Frontal cortex (tissue), 4 donors: ENCODE data around the gene FOXK1. TPM values are rescaled to one million over a fixed set of nuclear protein-coding genes. Genes with fewer than 3 reads are reported as not detected.
A peak's percentile ranks its signal among the peaks of the same experiment; 100 is the strongest.
"Not testable (repeated sequence)": the region's sequence is repeated elsewhere in the genome, so short reads cannot be mapped to it uniquely, and the experiment has no call there.

Experiments
- DNase-seq, 2 donors: peaks; one replicate each; pipeline ENCODE4 v3.0.0; 2012; ENCODE audit warnings: low spot score in 2 of 2
- FAIRE-seq: peaks from 2 replicates; lab custom pipeline; 2012; peaks lifted over from hg19 to GRCh38; lab: Jason Lieb, UNC
- total RNA-seq: library from RNA; depleted of rRNA; stranded (reverse); fragments of >200 nt; gene quantifications from one replicate; pipeline ENCODE4 v1.2.3, GENCODE V29; 2014
- donor health status: control.
- donor health status: control.
- donor health status: control.

FOXK1 gene
- total RNA-seq, 1 donor from 2014 or later = 17.5 TPM

DNA sequence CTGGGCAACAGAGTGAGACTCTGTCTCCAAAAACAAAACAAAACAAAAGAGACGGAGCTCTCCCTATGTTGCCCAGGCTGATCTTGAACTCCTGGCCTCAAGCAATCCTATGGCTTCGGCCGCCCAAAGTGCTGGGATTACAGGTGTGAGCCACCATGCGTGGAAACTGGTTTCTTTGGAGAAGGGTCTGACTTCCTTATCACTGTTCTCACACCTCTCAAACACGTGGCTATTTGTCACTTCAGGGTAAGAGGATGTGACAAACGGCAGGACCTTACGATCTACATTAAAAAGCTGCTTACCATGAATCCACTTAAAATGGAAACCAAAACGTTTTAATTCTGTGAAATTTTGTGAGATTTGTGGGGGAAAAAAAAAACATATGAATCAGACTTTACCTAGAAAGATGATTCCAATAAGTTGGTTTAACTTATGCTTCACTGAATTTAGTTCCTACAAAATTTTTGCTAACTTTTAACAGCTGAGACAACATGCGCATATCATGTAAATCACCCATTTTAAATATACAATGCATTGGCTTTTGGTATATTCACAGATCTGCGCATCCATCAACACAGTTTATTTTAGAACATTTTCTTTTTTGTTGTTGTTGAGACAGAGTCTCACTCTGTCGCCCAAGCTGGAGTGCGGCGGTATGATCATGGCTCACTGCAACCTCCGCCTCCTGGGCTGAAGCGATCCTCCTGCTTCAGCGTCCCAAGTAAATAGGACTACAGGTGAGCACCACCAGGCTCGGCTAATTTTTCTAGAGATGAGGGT, 18.7 kb upstream of the FOXK1 start:
- FAIRE-seq (no peak), DNase-seq (no peak)

DNA sequence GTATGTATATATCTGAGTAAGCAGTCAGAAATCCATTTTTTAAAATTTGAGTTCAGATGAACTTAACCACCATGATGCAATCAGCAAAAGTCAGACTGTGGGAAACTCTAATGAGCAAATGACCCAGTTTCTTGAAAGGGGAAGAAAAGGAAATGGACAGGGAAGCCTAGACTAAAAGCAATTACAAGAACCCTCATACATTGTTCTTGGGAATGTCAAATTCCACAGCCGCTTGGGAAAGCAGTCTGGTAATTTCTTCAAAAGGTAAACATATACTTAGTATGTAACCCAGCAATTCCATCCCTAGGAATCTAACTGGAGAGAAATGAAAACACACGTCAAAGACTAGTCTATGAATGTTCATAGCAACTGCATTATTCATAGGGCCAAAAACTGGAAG, 16.4 kb upstream of the FOXK1 start:
- no peak for FAIRE-seq

DNA sequence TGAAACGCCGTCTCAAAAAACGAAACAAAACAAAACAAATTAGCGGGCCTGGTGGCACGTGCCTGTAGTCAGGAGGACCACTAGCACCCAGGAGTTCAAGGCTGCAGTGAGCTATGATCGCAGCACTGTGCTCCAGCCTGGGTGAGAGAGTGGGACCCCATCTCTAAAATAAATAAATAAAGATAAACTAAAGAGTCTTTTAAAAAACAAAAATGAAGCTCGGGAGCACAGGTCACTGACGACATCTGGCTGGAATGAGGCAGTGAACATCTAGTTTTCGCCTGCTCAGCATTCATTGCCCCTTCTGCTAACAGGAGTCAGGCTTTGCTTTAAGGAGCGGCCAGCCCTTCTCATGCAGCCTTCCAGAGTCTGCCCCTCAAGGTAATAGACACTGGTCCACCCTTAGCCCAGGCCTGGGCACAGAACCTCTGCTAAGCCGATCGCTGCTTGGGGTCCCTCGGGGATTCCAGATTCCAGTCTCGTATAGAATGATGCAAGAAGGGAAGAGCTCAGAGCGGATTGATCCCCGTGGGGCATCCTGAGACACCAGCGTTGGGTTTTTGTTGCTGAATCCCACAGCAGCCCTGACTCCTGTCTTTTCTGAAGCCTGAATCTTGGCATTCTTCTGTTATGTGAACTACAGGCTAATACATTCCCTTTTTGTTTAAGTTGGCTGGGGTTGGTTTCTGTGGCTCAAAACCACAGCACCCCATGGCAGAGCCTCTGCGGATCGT, 14.2 kb upstream of the FOXK1 start:
- FAIRE-seq (no peak), DNase-seq (no peak)

More for the DNA sequence above, 16.4 kb upstream of the FOXK1 start:
- no peak for DNase-seq

DNA sequence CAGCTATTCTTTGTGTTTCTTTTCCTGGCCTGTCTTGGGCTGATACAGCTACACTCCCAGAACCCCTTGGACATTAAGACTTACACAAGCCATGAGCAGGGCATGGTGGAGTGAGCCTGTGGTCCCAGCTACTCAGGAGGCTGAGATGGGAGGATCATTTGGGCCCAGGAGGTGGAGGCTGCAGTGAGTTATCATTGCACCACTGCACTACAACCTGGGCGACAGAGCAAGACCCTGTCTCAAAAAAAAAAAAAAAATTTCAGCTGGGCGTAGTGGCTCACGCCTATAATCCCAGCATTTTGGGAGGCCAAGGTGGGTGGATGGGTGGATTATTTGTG, 13.6 kb upstream of the FOXK1 start:
- FAIRE-seq (no peak), DNase-seq (no peak)

DNA sequence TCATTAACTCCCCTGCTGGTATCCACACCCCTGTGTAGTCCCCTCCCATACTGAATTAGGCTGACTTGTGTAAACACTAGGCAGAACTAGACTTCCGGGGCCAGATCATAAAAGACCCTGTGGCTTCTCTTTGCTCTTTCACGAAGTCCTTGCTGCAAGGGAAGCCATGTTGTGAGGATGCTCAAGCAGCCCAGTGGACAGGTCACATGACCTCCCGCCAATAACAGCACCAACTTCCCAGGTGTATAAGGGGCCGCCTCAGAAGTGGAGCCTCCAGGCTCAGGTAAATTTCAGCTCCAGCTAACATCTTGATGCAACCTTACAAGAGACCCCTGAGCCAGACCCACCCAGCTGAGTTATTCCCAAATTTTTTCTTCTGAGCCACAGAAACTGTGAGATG, 11.3 kb upstream of the FOXK1 start:
- no peak for DNase-seq
- no peak for FAIRE-seq

DNA sequence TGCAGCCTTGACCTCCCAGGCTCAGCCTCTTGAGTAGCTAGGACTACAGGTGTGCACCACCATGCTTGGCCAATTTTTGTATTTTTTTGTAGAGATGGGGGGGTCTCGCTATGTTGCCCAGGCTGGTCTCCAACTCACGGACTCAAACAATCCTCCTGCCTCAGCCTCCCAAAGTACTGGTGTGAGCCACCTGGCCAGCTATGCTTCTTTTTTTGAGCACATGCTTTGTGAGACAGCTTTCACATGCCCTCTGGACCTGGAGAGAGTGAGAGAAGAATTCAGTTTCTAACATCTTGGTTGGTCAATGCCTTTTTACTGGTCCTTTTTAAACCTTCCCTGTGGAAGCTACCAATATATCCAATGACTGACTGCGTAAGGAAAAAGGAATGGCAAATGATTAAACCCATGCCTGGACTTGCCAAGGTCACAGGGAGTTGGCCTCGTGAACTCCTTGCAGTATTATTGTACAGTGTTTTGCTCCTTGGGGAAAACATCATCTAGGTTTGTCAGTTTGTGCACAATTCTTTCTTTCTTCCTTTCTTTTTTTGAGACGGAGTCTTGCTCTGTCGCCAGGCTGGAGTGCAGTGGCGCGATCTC, 6.2 kb upstream of the FOXK1 start:
- DNase-seq = no peak

DNA sequence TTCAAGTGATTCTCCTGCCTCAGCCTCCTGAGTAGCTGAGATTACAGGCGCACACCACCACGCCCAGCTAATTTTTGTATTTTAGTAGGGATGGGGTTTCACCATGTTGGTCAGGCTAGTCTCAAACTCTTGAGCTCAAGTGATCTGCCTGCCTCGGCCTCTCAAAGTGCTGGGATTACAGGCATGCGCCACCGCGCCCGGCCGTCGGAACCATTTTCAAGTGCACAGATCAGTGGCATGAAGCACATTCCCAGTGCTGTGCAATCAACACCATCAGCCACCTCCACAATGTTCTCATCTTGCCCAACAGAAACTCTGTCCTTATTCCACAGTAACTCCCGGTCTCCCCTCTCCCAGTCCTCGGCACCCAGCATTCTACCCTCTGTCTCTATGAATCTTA, 4.6 kb upstream of the FOXK1 start:
- FAIRE-seq, DNase-seq: not testable (repeated sequence)

More for the DNA sequence above, 6.2 kb upstream of the FOXK1 start:
- FAIRE-seq = no peak

DNA sequence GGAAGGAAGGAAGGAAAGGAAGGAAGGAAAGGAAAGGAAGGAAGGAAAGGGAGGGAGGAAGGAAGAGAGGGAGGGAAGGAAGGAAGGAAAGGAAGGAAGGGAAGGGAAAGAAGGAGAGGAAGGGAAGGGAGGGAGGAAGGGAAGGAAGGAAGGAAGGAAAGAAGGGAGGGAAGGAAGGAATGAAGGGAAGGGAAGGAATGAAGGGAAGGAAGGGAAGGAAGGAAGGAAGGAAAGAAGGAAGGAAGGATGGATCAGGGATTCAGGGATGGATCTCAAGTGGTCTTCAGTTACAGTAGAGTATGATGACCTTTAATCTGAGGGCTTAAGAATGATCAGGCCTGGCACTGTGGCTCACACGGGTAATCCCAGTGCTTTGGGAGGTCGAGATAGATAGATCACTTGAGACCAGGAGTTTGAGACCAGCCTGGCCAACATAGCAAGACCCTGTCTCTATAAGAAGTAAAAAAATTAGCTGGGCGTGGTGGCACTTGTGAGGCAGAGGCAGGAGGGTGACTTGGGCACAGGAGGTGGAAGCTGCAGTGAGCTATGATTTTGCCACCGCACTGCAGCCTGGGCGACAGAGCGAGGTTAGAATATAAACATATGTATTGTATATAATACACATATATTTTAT, 760 bp upstream of the FOXK1 start:
- no peak for FAIRE-seq

DNA sequence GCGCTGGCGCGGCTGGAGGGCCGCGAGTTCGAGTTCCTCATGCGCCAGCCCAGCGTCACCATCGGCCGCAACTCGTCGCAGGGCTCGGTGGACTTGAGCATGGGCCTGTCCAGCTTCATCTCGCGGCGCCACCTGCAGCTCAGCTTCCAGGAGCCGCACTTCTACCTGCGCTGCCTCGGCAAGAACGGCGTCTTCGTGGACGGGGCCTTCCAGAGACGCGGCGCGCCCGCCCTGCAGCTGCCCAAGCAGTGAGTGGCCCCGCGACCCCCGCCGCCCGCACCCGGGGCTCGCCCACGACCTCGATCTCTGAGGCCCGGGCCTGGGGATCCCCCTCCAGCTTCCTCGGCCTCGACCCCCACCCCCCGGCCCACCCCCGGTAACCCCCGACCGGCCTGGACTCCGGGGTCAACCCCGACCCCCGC, 537 bp downstream of the FOXK1 start:
- DNase-seq (peak in 1 of 2 donors; percentile 52), FAIRE-seq (no peak)

More for the DNA sequence above, 760 bp upstream of the FOXK1 start:
- DNase-seq = no peak

DNA sequence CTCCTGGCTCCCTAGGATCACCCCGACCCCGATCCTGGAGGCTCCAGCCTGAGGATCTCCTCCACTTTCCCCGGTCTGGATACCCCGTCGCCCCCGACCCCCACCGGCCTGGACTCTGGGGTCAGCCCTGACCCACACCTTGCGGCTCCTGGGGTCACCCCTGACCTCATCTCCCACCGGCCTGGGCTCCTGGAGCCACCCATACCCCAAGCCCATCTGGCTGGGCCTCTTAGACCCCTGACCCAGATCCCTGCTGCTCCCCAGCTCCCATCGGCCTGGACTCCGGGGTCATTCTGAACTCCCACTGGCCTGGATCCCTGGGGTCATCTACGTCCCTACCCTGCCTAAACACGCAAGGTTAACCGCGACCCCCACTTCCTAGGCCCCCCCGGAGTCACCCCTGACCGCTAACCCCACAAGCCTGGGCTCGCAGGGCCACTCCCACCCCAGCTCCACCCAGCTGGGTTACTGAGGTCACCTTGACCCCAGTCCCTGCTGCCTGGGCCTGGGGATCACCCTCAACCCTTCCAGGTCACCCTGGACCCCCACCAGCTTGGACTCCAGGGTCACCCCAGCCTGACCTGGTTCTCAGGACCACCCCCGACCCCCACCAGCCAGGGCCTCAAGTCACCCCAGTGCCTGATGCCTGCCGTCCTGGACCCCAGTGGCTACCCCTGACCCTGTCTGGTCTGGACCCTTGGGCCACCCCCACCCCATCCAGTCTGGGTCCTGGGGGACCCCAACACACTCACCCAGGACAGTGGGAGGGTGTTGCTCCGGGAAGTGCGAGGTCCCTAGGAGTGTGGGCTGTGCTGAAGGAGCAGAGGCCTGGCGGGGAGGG, 1.2 kb downstream of the FOXK1 start:
- DNase-seq (no peak), FAIRE-seq (no peak)

DNA sequence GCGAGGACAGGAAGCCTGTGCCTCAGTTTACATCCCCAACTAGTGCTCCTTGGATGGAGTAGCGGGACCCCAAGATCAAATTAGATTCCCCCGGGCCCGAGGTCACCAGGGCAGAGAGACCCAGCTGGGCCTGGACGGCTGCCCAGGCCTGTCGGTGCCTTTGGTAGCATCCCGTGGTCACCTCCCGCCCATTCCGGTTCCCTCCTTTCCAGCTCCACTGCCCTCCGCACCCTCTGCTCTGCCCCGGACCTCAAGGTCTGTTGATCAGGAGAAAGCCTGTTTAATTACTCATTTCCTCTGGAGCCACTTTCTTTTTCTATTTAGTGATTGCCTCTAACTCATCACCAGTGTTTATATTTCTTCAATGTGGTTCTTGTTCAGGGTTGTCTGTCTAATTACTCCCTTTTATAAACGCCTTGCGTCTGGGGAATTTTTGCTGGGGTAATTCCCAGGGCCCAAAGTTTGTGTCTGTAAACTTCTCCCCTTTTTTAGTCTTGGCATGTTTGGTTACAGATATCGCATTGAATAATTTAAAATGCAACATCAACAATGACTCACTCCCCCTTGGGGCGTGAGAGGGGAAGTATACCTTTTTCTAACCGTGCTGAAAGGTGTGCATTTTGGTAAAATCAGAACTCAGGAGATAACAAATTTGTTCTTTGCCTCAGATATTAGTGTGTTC, 1.9 kb downstream of the FOXK1 start:
- no peak for FAIRE-seq
- no peak for DNase-seq

DNA sequence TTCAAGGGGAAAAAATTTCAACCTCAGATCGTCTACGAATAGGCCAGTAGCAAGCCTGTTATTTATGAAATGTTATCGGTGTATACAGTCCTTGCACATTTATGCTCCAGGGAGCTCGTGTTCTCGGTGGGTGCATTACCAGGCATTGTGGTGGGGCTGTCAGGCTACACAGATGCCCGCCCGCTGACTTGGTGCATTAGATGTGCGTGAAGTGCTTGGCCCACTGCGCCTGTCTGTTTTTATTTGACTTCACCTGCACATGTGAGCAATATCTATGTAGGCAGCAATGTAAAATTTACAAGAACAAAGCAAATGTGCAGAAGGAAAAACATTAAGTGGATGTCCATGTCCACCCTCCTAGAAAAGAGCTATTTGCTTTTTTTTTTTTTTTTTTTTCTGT, 2.8 kb downstream of the FOXK1 start:
- no peak for FAIRE-seq
- DNase-seq = no peak

DNA sequence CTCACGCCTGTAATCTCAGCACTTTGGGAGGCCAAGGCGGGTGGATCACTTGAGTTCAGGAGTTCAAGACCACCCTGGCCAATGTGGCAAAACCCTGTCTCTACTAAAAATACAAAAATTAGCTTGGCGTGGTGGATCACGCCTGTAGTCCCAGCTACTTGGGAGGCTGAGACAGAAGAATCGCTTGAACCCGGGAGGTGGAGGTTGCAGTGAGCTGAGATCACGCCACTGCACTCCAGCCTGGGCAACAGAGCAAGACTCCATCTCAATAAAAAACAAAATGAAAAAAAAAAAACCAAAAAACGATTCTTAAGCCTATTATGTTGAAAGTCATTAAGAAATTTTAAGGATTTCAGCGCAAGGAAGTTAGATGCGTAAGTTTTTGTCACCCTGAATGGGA, 3.6 kb downstream of the FOXK1 start:
- DNase-seq, FAIRE-seq: not testable (repeated sequence)

DNA sequence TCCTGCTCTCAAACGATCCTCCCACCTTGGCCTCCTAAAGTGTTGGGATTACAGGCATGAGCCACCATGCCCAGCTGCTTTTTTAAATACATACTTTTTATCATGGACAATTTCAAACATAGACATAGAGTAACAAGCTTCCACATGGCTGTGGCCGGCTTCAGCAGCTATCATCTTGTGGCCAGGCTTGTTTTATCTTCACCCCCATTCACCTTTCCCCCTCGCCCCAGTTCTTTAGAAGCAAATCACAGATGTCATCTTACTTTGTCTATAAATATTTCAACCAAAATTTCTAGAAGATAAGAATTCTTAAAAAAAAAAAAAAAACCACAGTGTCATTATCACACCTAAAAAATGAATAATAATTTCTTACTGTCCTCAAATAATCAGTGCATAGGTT, 5.9 kb downstream of the FOXK1 start:
- no peak for FAIRE-seq
- no peak for DNase-seq

DNA sequence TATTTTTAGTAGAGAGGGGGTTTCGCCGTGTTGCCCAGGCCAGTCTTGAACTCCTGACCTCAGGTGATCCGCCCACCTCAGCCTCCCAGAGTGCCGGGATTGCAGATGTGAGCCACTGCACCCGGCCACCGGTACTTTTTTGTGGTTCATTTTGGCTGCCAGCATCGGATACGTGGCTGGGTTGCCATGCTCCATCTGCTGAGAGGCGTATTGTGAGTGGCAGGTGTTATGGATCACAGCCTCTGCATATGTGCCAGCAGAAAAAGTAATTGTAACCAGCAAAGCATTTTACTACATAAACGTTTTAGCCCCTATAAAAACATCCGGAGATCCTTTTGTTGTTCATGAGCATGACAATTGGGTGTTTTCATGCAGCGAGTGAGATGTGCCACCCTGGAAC, 7.1 kb downstream of the FOXK1 start:
- DNase-seq (no peak), FAIRE-seq (no peak)

DNA sequence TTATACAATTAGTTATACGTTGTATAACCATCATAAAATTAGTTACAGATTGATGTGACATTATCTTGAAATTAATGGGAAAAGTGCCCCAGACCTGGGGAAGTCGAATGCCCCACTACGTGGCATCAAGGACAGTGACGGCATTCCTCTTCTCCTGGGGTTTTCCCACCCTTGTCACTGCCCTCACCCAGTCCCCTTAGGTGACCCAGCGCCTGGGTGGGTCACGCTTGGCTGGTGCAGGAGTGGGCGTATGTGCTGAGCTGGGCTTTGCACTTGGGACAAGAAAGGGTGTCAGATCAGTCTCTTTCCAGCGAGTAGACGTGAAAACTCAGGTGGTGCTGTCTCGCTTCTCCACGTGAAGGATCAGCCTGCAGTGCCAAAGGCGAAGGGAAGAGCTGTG, 7.6 kb downstream of the FOXK1 start:
- DNase-seq (no peak), FAIRE-seq (no peak)

DNA sequence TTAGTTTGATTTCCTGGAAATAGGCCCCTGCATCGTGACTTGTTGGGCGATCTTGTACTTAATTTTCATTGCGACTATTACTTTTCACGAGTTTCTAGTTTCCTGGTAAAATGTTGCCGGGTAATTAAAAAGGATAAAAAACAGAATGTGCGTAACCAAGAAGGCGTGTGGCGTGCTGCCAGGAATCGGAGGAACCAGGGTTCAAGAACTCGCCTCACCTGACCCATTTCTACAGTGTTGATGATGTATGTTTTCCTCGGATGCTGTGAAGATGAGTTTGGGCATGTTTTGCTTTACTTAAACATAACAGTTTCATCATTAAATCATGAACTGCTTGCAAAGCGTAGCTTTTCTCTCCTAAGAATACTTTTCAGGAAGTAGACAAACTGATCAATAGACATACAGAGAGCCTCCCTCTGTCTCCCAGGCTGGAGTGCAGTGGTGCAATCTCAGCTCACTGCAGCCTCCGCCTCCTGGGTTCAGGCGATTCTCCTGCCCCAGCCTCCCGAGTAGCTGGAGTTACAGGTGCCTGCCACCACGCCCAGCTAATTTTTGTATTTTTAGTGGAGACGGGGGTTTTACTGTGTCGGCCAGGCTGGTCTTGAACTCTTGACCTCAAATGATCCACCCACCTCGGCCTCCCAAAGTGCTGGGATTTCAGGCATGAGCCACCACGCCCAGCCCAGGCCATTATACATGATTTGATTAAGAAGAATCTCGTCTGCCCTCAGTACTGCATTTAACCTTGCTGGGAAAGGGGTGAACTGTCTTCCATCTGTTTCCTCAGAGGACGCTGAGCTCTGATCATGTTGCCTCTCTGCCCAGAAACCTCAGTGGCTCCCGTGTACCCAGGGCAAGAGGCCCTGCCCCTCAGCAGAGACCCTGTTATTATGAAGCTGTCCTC, 9.1 kb downstream of the FOXK1 start:
- DNase-seq (no peak), FAIRE-seq (no peak)

DNA sequence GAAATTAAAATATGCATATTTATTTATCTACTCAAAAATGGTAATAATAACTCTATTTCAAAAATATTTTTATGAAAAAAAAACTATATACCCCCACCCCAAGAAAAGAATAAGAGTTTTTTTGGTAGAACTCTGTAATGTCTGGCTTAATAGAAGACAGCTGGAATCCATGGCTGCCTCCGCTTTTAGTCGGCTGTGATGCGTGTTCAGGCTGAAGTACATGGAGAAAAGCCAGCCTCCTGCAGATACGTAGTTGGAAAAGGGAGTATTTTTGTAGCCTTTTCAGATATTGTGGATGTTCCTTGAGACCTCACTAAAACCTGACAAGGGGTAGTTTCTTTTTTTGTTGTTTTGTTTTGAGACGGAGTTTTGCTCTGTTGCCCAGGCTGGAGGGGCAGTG, 10.0 kb downstream of the FOXK1 start:
- FAIRE-seq (no peak), DNase-seq (no peak)
